DMS 273 treated with DMSO at 0.1 percent for 48 hours (cell line): ENCODE results near the gene CYP26A1.

ENCODE experiments used
- DNase-seq: peaks from one replicate; lab custom pipeline; 2025; lab: John Stamatoyannopoulos, UW

Gene CYP26A1

DNA sequence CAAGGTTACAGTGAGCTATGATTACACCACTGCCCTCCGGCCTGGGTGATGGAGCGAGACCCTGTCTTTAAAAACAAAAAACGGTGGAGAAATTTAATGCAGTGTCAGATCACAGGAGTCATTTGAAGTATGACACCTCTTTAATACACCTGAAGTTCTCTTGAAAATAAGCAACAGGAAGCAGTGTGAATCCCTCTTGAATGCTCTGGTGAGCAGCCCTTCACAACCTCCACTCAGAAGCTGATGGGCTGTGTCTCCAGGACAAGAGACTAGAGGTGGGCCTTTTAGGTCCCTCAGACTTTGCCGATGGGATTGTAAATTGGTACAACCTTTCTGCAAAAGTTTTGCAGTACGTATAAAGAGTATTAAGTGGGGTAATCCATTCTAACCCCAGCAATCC, 50.1 kb downstream of the CYP26A1 start:
- DNase-seq = no peak

DNA sequence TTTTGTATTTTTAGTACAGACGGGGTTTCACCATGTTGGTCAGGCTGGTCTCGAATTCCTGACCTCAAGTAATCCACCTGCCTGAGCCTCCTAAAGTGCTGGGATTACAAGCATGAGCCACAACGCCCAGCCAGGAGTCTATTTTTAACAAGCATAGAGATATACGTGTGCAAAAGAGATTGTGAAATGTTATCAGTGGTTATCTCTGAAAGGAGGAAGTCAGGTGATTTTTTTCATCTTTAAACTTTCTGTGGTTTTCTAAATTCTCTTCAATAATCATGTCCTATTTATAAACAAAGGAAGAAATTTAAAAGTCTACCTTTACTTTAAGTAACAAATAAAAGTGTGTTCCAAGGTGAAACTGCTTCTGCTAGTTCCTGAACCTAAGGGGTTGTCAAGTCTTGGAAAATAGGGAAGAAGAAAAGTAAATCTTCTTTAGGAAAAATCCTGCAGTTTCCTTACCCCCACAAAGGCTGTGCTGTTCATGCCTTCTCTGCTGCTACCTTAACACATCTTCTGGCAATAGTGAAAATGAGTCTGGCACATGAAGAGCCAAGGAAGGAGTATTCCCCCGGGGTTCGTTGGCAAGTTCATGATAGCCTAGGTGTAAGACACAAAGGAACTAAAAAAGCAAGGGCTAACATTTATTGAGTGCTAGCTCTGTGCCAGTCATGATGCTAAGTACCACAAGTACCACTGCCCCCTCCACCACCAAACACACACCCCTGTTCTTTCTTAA, 51.1 kb downstream of the CYP26A1 start:
- DNase-seq = no peak

DNA sequence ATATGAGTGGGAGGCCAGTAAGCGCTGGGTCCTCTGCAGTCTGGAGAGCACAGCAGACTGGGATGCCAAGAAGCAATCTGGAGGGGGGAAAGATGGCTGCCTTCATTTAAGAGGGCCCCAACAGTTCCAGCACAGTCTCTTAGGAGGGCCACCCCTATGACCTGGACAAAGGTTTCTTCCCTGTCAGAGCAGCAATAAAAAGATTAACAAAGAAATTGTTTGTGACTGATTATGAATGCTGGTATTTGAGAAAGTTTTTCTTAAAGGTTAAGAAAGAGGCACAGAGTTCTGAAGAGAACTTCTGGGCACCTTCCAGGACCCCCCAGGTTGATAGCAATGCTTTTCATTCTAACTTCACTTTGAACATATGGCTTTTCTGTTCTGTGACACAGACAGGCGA, 52.3 kb downstream of the CYP26A1 start:
- DNase-seq = no peak

DNA sequence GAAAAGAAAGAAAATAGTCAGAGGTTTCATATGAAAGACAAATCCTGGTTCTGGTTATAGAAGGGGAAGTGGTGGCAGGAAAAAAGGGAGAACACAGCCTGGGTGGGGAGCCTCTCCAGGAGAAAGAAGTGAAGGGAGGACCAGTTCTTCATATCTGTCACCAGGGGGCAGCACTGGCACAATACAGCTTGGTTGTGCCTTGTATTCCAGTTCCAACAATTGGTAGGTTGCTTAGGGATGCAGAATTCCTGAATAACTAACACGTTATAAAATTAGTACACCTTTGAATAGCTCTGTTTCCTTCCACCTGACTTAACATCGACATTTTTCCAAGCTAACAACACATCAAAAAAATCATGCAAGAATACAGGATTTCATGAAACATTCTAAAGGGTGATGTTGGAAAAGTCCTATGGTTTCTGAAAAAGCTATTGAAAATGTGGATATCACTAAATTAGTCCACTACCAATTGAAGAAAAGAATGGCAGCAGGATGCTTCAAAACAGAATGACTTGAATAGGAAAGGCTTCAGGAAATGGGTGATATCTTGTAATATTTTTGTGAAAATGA, 52.9 kb downstream of the CYP26A1 start:
- DNase-seq = no peak
